GM10266 (cell line): Measurements from ENCODE around the gene TXNL1.
A peak's percentile ranks its signal among the peaks of the same experiment; 100 is the strongest.

Source experiments
- DNase-seq: peaks from one replicate; pipeline ENCODE4 v3.0.0; 2012; ENCODE audit errors: extremely low spot score
- TF ChIP-seq, protein P1 (sequence below): IDR thresholded peaks from 2 replicates; pipeline ENCODE4 v1.5.1; 2012; ENCODE audit warnings: mild to moderate bottlenecking, low read depth; ENCODE audit not compliant: control insufficient read depth, insufficient read depth; ENCODE audit errors: missing control alignments

The TXNL1 gene

DNA sequence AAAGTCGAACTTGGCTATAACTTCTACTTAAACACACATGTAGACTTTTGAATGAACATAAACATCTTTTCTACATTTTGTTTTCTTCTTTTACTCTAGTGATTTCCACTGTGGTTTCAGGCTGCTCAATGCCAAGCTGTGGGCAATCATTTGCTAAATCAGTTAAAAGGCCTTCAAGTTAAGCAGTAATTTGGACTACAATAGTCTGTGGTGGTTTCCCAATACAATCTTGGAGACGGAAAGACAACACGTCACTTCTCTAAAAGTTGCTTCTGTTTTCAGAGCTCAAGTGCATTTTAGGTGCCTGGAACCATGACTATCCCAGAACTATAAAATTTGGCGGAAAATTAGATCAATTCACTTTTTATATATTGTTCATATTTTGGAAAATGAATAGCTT, 69.4 kb downstream of the TXNL1 start:
- TF ChIP-seq, protein P1, sequence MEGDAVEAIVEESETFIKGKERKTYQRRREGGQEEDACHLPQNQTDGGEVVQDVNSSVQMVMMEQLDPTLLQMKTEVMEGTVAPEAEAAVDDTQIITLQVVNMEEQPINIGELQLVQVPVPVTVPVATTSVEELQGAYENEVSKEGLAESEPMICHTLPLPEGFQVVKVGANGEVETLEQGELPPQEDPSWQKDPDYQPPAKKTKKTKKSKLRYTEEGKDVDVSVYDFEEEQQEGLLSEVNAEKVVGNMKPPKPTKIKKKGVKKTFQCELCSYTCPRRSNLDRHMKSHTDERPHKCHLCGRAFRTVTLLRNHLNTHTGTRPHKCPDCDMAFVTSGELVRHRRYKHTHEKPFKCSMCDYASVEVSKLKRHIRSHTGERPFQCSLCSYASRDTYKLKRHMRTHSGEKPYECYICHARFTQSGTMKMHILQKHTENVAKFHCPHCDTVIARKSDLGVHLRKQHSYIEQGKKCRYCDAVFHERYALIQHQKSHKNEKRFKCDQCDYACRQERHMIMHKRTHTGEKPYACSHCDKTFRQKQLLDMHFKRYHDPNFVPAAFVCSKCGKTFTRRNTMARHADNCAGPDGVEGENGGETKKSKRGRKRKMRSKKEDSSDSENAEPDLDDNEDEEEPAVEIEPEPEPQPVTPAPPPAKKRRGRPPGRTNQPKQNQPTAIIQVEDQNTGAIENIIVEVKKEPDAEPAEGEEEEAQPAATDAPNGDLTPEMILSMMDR, result no peak
- no peak for DNase-seq

DNA sequence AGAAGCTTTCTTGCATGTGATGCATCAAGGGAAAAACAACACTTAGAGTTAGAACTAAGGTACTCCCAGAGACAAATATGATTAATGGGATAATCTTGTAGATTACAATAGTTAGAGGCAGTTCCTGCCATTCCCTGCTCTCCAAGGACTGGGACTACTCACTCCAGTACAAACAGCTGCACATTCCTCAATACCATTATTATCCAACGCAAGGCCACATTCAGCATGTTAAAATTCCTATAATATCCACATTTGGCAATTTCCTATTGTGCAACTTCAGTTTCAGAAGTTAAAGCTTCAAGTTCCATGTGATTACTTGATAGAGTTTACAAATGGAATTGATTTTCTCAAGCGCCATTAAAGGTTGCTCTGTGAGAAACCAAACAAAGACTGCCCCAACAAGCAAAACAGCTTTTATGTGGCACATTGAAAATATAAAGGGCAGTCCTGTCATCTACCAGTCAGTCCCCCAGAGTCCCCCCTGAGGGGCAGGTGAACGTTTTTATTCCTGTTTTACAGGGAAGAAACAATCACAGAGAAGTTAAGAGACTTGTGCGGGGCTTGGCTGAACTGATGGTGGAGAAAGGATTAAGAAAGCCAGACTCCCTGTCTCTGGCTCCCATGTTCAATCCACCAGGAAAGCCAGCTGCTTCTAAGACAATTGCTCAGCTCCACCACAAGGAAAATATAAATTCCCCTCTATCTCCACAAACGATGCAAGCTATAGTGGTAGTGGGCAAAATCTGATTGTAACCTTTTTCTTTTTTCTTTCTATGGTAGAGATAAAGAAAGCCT, 72.6 kb downstream of the TXNL1 start:
- DNase-seq, result no peak
- TF ChIP-seq, protein P1, result no peak

DNA sequence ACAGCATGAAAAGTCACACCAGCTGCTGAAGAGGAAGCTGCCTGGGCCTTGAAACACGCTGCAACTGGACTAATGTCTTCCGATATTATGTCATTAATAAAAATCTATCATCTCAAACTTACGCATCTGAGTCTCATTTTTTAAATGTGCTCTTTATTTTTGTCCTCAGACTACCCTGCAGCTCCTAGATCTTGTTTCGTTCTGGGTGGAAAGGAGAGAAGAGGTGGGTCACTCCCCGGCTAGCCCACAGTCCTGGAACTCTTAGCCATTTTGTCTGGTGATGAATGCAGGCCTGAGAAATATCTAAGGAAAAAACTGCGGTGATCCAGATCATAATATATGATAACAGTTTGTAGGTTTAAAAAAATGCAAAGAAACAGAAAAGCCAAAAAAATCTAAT, 73.3 kb downstream of the TXNL1 start:
- TF ChIP-seq, protein P1, result no peak
- DNase-seq, result no peak

DNA sequence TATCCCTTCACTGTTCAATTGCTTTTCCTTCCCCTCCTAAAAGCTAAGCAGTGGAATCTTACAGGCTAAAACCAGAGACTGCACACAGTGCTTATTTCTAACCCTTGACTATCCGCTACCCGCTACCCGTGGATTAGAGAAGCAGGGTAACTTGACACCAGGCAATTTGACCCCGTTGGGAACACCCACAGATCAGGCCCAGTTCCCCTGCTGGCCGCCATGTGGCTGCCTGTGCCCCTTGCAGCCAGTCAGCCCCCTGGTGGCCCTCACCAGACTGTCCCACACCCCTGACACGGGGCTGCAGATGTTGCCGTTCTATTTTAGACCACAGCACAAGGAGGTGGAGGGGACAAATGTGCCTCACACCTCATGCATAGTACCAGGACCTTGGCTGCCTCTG, 74.8 kb downstream of the TXNL1 start:
- TF ChIP-seq, protein P1, result peak; percentile 30
- DNase-seq, result no peak

DNA sequence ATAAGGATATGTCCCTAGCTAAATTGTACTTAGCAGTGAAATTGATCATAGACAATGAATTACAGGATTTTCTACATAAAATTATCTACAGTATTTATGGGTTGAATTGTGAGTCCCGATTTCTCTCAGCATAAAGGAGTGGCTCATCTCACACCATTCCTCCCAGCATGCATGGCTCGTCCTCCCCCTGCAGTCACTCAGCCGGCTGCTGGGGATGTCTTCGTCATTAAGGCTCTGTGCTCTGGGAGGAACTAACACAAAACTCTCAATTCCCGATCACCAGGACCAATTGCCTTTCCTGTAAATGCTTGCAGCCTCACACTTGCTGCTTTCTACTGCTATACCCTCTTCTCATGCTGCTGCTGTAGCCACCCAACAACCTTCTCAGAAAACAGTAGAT, 75.9 kb downstream of the TXNL1 start:
- TF ChIP-seq, protein P1, result no peak
- DNase-seq, result no peak

DNA sequence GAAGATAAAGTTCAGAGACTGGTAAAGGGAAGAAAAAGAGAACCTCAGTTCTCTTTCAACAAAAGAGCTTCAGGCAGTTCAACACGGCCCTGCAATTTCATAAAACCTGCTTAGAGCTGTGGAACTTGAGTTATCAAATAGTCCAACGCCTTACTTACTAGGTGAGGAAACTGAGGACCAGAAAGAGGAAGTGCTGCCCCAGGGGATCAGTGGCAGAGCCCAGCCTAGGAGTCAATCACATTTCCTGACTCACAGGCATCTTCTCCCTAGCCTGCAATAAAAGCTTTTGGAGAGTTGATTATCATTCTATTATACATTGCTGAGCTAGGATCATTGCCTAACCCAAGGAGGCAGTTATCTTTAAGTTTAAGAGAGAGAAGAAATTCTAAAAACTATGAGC, 77.4 kb downstream of the TXNL1 start:
- TF ChIP-seq, protein P1, result no peak
- DNase-seq, result no peak

DNA sequence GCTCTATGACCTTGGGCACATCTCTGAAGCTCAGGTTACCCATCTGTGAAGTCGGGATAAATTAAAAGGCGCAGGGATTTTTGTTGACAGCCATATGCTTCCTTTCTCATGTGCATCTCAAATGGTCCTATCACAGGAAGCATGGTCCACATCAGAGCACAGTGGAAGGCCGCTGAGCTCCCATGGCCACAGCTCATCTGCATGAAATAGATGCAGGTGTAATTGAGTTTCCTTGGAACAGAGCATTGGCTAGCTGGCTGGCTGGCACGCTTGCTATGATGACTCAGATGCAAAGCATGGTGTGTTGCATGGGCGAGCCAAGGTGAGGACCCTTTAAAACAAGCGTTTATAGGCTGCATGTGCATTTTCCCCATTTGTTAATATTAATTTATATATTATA, 79.3 kb downstream of the TXNL1 start:
- no peak for DNase-seq
- TF ChIP-seq, protein P1, result no peak
